AG10803 (cell line): ENCODE measurements around the gene FOXP1.

Source experiments
- DNase-seq: peaks from one replicate; pipeline ENCODE4 v3.0.0; 2010; ENCODE audit warnings: low read depth
- H3K4me3 ChIP-seq: 2 replicates; pipeline ENCODE4 v1.5.1; 2011; ENCODE audit warnings: mild to moderate bottlenecking, low read length, control low read depth
- TF ChIP-seq, protein P1 (sequence below): conservative IDR thresholded peaks from 2 replicates; pipeline ENCODE4 v1.5.1; 2011; ENCODE audit warnings: mild to moderate bottlenecking, low read length, control low read depth, inconsistent platforms

The FOXP1 gene

DNA sequence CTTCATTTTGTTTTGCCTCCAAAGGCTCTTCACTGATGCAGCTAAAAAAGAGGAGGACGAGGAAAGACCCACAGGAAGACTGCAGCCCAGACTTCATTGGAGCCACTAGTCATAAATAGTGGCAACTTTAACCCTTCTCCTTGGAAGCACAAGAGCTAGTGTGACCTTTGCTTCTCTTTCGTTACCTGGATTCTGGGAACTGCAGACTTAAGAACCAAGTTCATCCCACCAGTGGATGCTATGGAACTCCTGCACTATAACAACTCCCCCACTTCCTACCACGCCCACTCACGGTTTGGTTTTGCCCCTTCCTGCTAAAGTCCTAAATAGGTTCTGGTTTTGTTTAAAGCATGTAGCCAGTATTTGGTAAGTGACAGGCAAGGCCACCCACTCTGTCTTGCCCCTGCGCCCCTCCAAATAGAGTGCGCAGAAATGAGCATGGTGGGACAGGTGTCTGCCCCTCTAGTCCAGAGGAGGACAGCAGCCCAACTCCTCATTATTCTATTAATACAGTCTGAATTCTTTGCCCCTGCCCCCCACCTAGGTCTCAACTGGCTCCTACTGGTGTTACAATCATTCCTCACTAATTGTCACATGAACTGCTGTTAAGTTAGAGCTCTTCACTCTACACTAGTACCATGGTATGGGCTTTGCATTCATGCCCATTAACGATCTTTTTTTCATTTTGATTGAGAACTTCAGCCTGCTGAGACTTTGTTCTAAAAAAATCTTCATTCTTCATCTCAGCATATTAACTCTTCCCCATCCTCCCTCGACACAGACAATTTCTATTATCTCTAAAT is 504.6 kb downstream of the FOXP1 start:
- TF ChIP-seq, protein P1, sequence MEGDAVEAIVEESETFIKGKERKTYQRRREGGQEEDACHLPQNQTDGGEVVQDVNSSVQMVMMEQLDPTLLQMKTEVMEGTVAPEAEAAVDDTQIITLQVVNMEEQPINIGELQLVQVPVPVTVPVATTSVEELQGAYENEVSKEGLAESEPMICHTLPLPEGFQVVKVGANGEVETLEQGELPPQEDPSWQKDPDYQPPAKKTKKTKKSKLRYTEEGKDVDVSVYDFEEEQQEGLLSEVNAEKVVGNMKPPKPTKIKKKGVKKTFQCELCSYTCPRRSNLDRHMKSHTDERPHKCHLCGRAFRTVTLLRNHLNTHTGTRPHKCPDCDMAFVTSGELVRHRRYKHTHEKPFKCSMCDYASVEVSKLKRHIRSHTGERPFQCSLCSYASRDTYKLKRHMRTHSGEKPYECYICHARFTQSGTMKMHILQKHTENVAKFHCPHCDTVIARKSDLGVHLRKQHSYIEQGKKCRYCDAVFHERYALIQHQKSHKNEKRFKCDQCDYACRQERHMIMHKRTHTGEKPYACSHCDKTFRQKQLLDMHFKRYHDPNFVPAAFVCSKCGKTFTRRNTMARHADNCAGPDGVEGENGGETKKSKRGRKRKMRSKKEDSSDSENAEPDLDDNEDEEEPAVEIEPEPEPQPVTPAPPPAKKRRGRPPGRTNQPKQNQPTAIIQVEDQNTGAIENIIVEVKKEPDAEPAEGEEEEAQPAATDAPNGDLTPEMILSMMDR = no peak
- H3K4me3 ChIP-seq = no peak overlapping the region
- DNase-seq = no peak

DNA sequence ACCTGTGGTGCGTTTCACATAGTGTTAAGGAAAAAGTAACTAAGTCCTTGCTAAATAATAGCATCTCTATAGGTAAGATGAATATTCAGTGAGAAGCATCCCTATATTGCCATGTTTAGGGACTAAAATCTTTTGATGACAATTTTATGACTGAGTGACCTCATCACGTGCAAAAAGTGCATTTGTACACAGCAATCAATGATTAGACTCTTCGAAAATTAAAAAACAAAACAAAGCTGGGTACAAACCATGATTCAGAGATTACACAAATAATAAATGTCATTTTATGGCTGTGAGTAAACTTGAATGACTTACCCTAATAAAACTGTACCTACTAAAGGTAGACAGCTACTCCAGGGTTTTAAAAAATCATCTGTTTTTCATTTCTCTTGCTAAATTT is 505.3 kb downstream of the FOXP1 start:
- no peak for DNase-seq
- TF ChIP-seq, protein P1 = no peak
- H3K4me3 ChIP-seq = no peak overlapping the region

DNA sequence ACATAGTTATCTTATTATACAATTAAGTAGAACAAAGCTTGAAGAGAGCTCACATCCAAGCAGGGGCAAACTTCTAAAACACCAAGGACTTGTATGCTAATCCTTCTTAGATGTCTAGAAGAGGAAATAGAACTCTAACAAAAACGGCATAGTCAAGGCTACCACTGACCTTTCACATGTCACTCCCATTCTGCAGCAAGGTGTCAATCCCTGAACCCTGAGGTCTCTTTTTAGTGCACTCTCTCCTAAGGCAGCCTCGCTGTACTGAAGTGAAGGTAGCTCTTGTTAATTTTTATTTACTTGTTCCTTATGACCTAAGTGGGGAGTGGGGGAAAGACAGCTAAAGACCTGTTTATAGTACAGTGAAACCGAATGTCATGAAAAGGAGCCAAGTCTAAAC is 506.5 kb downstream of the FOXP1 start:
- DNase-seq = no peak
- H3K4me3 ChIP-seq = no peak overlapping the region
- TF ChIP-seq, protein P1 = no peak

DNA sequence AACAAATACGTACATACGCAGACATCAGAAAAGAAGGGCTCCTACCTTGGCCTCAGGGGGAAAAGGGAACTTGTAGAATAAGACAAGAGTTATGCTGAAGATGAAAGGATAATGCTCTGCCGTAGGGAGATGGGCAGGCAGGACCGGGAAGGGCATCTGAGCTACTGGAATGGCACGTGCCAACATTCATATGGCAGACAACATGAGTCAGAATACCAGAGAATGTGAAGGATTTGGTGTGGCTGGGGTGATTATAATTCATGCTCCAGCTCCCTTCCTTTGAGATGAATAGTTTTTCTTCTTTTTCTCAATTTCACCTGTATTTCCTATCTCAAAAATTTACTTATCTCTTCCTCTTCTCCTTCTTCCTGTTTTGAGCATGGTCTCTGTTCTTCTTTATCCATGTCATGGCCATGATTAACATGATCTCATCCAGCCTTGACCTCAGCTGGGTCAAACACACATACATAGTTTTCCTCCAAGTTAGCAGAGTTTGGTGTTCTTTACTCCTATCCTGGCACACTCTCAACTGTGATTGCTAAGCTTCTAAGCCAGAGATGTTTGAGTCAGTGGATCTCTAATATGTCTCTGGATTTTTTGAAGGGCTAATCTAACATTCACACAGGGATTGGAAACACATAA is 507.0 kb downstream of the FOXP1 start:
- DNase-seq = peak; percentile 49
- no peak overlapping the region for H3K4me3 ChIP-seq
- TF ChIP-seq, protein P1 = no peak

DNA sequence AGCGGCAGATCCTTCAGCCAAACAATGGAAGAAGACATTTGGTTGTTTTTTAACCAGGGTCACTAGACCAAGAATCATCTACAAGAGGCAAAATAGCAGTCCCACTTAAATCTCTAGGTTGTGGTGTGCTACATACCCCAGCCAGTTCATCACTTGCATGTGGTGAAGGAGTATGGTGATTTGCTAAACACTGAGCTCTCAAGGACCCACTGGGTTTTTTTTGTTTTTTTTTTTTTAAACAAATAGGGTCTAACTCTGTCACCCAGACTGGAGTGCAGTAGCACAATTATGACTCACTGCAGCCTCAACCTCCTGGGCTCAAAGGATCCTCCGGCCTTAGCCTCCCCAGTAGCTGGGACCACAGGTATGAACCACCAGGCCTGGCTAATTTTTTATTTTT is 508.0 kb downstream of the FOXP1 start:
- DNase-seq = no peak
- H3K4me3 ChIP-seq = no peak overlapping the region
- TF ChIP-seq, protein P1 = no peak

DNA sequence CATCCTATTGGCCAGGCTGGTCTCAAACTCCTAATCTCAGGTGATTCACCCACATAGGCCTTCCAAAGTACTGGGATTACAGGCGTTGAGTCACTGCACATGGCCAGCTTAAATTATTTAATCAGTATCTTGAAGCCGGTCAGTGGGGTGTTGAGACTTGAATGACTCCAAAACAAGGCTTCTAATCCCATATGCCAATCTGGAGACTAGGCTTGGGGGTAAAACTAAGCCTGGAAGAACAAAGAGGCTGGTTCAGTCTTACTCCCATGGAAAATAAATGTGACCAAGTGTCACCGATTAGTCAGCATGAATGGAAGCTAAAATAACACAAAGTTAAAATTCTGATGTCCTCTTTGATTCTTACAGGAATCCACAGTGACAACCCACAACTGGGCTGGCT is 509.1 kb downstream of the FOXP1 start:
- DNase-seq = no peak
- no peak overlapping the region for H3K4me3 ChIP-seq
- TF ChIP-seq, protein P1 = no peak

DNA sequence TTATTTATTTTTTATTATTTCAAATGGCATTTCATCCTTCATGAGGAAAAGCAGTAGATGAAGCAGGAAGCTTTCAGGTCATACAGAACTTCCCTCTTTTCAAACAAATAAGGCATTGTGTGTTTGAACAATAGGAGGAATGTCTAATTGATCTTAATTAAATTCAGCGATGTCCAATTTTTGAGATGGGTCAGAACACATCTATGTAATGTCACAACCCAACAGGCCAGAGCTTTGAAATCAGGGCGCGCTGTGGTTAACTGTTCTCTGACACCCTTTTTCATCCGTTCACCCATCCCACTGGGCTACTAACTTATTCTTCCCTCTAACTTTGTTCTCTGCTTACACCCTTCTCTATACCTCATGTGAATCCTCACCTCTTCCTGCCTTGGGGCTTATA is 510.5 kb downstream of the FOXP1 start:
- TF ChIP-seq, protein P1 = no peak
- no peak overlapping the region for H3K4me3 ChIP-seq
- DNase-seq = no peak
